ENCODE results near the gene ZNF281.

DNA sequence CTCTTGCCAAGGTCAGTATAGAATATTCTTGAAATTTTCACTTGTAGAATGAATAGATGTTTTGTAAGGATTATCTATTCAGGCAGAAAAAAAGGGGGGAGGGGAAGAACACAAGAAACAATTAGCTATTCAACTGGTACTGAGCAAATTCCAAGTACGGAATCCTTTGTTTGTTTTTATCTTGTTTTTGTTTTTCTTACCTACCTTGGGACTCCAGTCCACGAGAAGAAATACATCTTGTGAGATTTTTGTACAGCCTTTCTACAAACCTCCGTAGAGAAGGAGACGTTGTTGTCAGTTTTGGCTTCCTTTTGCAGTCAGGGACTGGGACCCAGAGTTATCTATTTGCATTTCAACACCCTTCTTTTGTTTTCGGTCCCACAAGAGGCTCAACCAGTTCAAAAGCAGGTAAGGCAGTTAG, 36.0 kb downstream of the ZNF281 start:
- TF ChIP-seq, protein P1, sequence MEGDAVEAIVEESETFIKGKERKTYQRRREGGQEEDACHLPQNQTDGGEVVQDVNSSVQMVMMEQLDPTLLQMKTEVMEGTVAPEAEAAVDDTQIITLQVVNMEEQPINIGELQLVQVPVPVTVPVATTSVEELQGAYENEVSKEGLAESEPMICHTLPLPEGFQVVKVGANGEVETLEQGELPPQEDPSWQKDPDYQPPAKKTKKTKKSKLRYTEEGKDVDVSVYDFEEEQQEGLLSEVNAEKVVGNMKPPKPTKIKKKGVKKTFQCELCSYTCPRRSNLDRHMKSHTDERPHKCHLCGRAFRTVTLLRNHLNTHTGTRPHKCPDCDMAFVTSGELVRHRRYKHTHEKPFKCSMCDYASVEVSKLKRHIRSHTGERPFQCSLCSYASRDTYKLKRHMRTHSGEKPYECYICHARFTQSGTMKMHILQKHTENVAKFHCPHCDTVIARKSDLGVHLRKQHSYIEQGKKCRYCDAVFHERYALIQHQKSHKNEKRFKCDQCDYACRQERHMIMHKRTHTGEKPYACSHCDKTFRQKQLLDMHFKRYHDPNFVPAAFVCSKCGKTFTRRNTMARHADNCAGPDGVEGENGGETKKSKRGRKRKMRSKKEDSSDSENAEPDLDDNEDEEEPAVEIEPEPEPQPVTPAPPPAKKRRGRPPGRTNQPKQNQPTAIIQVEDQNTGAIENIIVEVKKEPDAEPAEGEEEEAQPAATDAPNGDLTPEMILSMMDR (IDR thresholded peaks at IDR 0.05), result no peak
- TF ChIP-seq POLR2A (IDR thresholded peaks at IDR 0.05), result no peak

All from Peyer's patch (tissue), 4 donors.